ENCODE results near the gene SCYL1.

SCYL1 gene

DNA sequence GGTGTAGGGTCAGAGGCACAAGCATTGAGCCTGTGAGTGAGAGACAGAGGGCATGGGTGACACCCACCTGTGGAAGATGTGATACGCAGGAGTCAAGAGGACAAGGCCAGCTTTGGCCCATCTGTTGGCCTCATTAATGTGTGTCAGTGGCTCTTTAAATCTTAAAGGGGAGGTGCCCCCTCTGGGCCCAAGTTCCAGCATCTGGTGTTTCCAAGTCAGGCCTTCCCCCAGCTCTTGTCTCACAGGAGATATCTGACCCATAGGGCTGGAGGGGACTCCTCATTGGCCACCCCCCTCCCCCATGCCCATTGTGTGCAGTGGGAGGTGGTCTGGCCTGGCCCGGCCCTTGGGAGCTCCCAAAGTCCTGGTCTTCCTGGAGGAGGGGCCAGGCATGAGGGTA, 61.8 kb downstream of the SCYL1 start:
- no peak for DNase-seq
